Measurements from ENCODE around the gene C1orf185.

GRCh38 chr1:51072651-51073050 lies 29.4 kb upstream of the C1orf185 start:
- TF ChIP-seq, protein P1, sequence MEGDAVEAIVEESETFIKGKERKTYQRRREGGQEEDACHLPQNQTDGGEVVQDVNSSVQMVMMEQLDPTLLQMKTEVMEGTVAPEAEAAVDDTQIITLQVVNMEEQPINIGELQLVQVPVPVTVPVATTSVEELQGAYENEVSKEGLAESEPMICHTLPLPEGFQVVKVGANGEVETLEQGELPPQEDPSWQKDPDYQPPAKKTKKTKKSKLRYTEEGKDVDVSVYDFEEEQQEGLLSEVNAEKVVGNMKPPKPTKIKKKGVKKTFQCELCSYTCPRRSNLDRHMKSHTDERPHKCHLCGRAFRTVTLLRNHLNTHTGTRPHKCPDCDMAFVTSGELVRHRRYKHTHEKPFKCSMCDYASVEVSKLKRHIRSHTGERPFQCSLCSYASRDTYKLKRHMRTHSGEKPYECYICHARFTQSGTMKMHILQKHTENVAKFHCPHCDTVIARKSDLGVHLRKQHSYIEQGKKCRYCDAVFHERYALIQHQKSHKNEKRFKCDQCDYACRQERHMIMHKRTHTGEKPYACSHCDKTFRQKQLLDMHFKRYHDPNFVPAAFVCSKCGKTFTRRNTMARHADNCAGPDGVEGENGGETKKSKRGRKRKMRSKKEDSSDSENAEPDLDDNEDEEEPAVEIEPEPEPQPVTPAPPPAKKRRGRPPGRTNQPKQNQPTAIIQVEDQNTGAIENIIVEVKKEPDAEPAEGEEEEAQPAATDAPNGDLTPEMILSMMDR (conservative IDR thresholded peaks at IDR 0.05; ENCODE audit: low read depth, low read length), result no peak
- TF ChIP-seq POLR2A (IDR thresholded peaks at IDR 0.05; ENCODE audit: low read depth, low read length), result no peak
- TF ChIP-seq MAFK (IDR thresholded peaks at IDR 0.05; ENCODE audit: low read depth, low read length), result no peak
- TF ChIP-seq MXI1 (IDR thresholded peaks at IDR 0.05; ENCODE audit: borderline replicate concordance, low read depth, low read length), result no peak
- TF ChIP-seq SMC3 (IDR thresholded peaks at IDR 0.05; ENCODE audit: low read depth, low read length), result no peak
- TF ChIP-seq MAZ (IDR thresholded peaks at IDR 0.05; ENCODE audit: borderline replicate concordance, low read depth, low read length), result no peak
- TF ChIP-seq, protein P2, sequence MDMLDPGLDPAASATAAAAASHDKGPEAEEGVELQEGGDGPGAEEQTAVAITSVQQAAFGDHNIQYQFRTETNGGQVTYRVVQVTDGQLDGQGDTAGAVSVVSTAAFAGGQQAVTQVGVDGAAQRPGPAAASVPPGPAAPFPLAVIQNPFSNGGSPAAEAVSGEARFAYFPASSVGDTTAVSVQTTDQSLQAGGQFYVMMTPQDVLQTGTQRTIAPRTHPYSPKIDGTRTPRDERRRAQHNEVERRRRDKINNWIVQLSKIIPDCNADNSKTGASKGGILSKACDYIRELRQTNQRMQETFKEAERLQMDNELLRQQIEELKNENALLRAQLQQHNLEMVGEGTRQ (IDR thresholded peaks at IDR 0.05; ENCODE audit: low read depth, low read length), result no peak
- no peak for TF ChIP-seq FOS (IDR thresholded peaks at IDR 0.05; ENCODE audit: low read depth, low read length)
